WTC11 (cell line): ENCODE data around the gene CBFB. TPM values are rescaled to one million over a fixed set of nuclear protein-coding genes. Genes with fewer than 3 reads are reported as not detected.

Source experiments
- ATF2 ChIP-seq: sonication (generic); formaldehyde crosslinking; IDR thresholded peaks from 2 replicates; pipeline ENCODE4 v1.8.1; 2022; ENCODE audit warnings: low read depth, missing genetic modification reagents, borderline replicate concordance
- ESRRA ChIP-seq: sonication (generic); formaldehyde crosslinking; IDR thresholded peaks from 2 replicates; pipeline ENCODE4 v1.8.1; 2022; ENCODE audit warnings: mild to moderate bottlenecking, missing genetic modification reagents, borderline replicate concordance
- FOXK1 ChIP-seq: sonication (generic); formaldehyde crosslinking; IDR thresholded peaks from 2 replicates; pipeline ENCODE4 v1.8.0; 2022; ENCODE audit warnings: mild to moderate bottlenecking, moderate library complexity, missing genetic modification reagents
- FOXP1 ChIP-seq: sonication (generic); formaldehyde crosslinking; IDR thresholded peaks from 2 replicates; pipeline ENCODE4 v1.8.0; 2022; ENCODE audit warnings: missing genetic modification reagents, mild to moderate bottlenecking, moderate library complexity, borderline replicate concordance
- GABPB1 ChIP-seq: sonication (generic); formaldehyde crosslinking; IDR thresholded peaks from 2 replicates; pipeline ENCODE4 v1.8.1; 2023; ENCODE audit warnings: mild to moderate bottlenecking, missing genetic modification reagents
- IRF2 ChIP-seq: sonication (generic); formaldehyde crosslinking; IDR thresholded peaks from 2 replicates; pipeline ENCODE4 v1.8.0; 2022; ENCODE audit warnings: low read depth, missing genetic modification reagents, borderline replicate concordance
- JAZF1 ChIP-seq: fragments of 250-450 bp; sonication (Bioruptor Pico); IDR thresholded peaks from 2 replicates; pipeline ENCODE4 v1.9.0; 2021; ENCODE audit warnings: moderate library complexity, mild to moderate bottlenecking, inconsistent platforms
- KAT7 ChIP-seq: sonication (generic); formaldehyde crosslinking; IDR thresholded peaks from 2 replicates; pipeline ENCODE4 v1.8.1; 2023; ENCODE audit warnings: missing genetic modification reagents, mild to moderate bottlenecking, borderline replicate concordance
- MLX ChIP-seq: sonication (generic); formaldehyde crosslinking; IDR thresholded peaks from 2 replicates; pipeline ENCODE4 v1.8.1; 2023; ENCODE audit warnings: mild to moderate bottlenecking, missing genetic modification reagents, moderate library complexity
- MXD4 ChIP-seq: fragments of 250-450 bp; sonication (Bioruptor Pico); IDR thresholded peaks from 2 replicates; pipeline ENCODE4 v1.8.0; 2021; ENCODE audit warnings: mild to moderate bottlenecking, moderate library complexity, borderline replicate concordance
- MYBL2 ChIP-seq: sonication (generic); formaldehyde crosslinking; IDR thresholded peaks from 2 replicates; pipeline ENCODE4 v1.8.1; 2023; ENCODE audit warnings: mild to moderate bottlenecking, moderate library complexity, missing genetic modification reagents
- NFE2L1 ChIP-seq: sonication (generic); formaldehyde crosslinking; IDR thresholded peaks from 2 replicates; pipeline ENCODE4 v1.8.1; 2023; ENCODE audit warnings: missing genetic modification reagents
- RORB ChIP-seq: fragments of 250-450 bp; sonication (Bioruptor Pico); IDR thresholded peaks from 2 replicates; pipeline ENCODE4 v1.9.0; 2021; ENCODE audit warnings: mild to moderate bottlenecking
- SMAD3 ChIP-seq: sonication (generic); formaldehyde crosslinking; IDR thresholded peaks from 2 replicates; pipeline ENCODE4 v1.8.0; 2022; ENCODE audit warnings: missing genetic modification reagents, mild to moderate bottlenecking, borderline replicate concordance
- ZNF281 ChIP-seq: sonication (generic); formaldehyde crosslinking; IDR thresholded peaks from 2 replicates; pipeline ENCODE4 v1.8.0; 2023; ENCODE audit warnings: mild to moderate bottlenecking, missing genetic modification reagents
- ZNF425 ChIP-seq: fragments of 250-450 bp; sonication (Bioruptor Pico); conservative IDR thresholded peaks from 2 replicates; pipeline ENCODE4 v1.9.0; 2021; ENCODE audit warnings: mild to moderate bottlenecking
- ZNF671 ChIP-seq: fragments of 250-450 bp; sonication (Bioruptor Pico); IDR thresholded peaks from 2 replicates; pipeline ENCODE4 v1.8.0; 2021; ENCODE audit warnings: mild to moderate bottlenecking
- ZSCAN18 ChIP-seq: fragments of 250-450 bp; sonication (Bioruptor Pico); IDR thresholded peaks from 2 replicates; pipeline ENCODE4 v2.1.2; 2022; ENCODE audit warnings: mild to moderate bottlenecking, moderate library complexity
- total RNA-seq: library from RNA; stranded (reverse); gene quantifications from 3 replicates; pipeline ENCODE4 v1.2.3, GENCODE V29; 2021
- TF ChIP-seq, protein P1 (sequence below): sonication (generic); formaldehyde crosslinking; IDR thresholded peaks from 2 replicates; pipeline ENCODE4 v1.8.1; 2023; ENCODE audit warnings: mild to moderate bottlenecking, moderate library complexity, missing genetic modification reagents
- TF ChIP-seq, protein P2 (sequence below): sonication (generic); formaldehyde crosslinking; IDR thresholded peaks from 2 replicates; pipeline ENCODE4 v1.8.0; 2022; ENCODE audit warnings: missing genetic modification reagents
- TF ChIP-seq, protein P3 (sequence below): sonication (generic); formaldehyde crosslinking; IDR thresholded peaks from 2 replicates; pipeline ENCODE4 v1.8.1; 2023; ENCODE audit warnings: mild to moderate bottlenecking, missing genetic modification reagents, moderate library complexity
- TF ChIP-seq, protein P4 (sequence below): sonication (generic); formaldehyde crosslinking; IDR thresholded peaks from 2 replicates; pipeline ENCODE4 v1.8.0; 2023; ENCODE audit warnings: missing genetic modification reagents

The CBFB gene
- total RNA-seq, 1 experiment from 2014 or later = 36.9 TPM

GRCh38 chr16:67150047-67150832, 121.3 kb downstream of the CBFB start (continued):
- TF ChIP-seq, protein P1, sequence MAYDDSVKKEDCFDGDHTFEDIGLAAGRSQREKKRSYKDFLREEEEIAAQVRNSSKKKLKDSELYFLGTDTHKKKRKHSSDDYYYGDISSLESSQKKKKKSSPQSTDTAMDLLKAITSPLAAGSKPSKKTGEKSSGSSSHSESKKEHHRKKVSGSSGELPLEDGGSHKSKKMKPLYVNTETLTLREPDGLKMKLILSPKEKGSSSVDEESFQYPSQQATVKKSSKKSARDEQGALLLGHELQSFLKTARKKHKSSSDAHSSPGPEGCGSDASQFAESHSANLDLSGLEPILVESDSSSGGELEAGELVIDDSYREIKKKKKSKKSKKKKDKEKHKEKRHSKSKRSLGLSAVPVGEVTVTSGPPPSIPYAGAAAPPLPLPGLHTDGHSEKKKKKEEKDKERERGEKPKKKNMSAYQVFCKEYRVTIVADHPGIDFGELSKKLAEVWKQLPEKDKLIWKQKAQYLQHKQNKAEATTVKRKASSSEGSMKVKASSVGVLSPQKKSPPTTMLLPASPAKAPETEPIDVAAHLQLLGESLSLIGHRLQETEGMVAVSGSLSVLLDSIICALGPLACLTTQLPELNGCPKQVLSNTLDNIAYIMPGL = peak; percentile 90
- TF ChIP-seq FOXP1 (CRISPR knock-in tag) (peak; percentile 92), ZNF671 (CRISPR knock-in tag) (no peak), MLX (CRISPR knock-in tag) (no peak), MYBL2 (CRISPR knock-in tag) (peak; percentile 92; the same call in 1 of the 2 replicates), IRF2 (CRISPR knock-in tag) (no peak), NFE2L1 (no peak), ZNF281 (CRISPR knock-in tag) (peak; percentile 30; the same call in 1 of the 2 replicates), MXD4 (no peak), ATF2 (CRISPR knock-in tag) (no peak), ESRRA (CRISPR knock-in tag) (no peak), RORB (CRISPR knock-in tag) (no peak), ZNF425 (CRISPR knock-in tag) (no peak), GABPB1 (CRISPR knock-in tag) (no peak), SMAD3 (CRISPR knock-in tag) (no peak), FOXK1 (0 out of 2 replicates have a peak, but pooled peaks have one; percentile 17), KAT7 (CRISPR knock-in tag) (no peak), ZSCAN18 (CRISPR knock-in tag) (no peak), JAZF1 (no peak)
- TF ChIP-seq, protein P2, sequence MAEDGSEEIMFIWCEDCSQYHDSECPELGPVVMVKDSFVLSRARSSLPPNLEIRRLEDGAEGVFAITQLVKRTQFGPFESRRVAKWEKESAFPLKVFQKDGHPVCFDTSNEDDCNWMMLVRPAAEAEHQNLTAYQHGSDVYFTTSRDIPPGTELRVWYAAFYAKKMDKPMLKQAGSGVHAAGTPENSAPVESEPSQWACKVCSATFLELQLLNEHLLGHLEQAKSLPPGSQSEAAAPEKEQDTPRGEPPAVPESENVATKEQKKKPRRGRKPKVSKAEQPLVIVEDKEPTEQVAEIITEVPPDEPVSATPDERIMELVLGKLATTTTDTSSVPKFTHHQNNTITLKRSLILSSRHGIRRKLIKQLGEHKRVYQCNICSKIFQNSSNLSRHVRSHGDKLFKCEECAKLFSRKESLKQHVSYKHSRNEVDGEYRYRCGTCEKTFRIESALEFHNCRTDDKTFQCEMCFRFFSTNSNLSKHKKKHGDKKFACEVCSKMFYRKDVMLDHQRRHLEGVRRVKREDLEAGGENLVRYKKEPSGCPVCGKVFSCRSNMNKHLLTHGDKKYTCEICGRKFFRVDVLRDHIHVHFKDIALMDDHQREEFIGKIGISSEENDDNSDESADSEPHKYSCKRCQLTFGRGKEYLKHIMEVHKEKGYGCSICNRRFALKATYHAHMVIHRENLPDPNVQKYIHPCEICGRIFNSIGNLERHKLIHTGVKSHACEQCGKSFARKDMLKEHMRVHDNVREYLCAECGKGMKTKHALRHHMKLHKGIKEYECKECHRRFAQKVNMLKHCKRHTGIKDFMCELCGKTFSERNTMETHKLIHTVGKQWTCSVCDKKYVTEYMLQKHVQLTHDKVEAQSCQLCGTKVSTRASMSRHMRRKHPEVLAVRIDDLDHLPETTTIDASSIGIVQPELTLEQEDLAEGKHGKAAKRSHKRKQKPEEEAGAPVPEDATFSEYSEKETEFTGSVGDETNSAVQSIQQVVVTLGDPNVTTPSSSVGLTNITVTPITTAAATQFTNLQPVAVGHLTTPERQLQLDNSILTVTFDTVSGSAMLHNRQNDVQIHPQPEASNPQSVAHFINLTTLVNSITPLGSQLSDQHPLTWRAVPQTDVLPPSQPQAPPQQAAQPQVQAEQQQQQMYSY = peak; percentile 38; the same call in 1 of the 2 replicates
- TF ChIP-seq, protein P3, sequence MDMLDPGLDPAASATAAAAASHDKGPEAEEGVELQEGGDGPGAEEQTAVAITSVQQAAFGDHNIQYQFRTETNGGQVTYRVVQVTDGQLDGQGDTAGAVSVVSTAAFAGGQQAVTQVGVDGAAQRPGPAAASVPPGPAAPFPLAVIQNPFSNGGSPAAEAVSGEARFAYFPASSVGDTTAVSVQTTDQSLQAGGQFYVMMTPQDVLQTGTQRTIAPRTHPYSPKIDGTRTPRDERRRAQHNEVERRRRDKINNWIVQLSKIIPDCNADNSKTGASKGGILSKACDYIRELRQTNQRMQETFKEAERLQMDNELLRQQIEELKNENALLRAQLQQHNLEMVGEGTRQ (CRISPR knock-in tag) = no peak
- TF ChIP-seq, protein P4, sequence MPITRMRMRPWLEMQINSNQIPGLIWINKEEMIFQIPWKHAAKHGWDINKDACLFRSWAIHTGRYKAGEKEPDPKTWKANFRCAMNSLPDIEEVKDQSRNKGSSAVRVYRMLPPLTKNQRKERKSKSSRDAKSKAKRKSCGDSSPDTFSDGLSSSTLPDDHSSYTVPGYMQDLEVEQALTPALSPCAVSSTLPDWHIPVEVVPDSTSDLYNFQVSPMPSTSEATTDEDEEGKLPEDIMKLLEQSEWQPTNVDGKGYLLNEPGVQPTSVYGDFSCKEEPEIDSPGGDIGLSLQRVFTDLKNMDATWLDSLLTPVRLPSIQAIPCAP (CRISPR knock-in tag) = no peak
